Activated B cell treated with CpG ODN at 0.5 μM for 24 hours (primary cell): ENCODE measurements around the gene PLEKHO1. TPM values are rescaled to one million over a fixed set of nuclear protein-coding genes. Genes with fewer than 3 reads are reported as not detected.

Experiments used
- ATAC-seq: fragments of 200-7000 bp; cut with Tn5 transposase; one replicate; pipeline ENCODE4 v1.10.0; 2021; ENCODE audit warnings: low read depth, mild to moderate bottlenecking, moderate library complexity
- CTCF ChIA-PET: fragments of 350-600 bp; sonication (Branson Sonifier 250); formaldehyde crosslinking; loops from one replicate; lab custom pipeline; 2021; ENCODE audit warnings: antibody characterized with exemption; lab: Charles Lee
- POLR2A ChIA-PET: fragments of 350-600 bp; sonication (Branson Sonifier 250); formaldehyde crosslinking; loops from one replicate; lab custom pipeline; 2021; ENCODE audit warnings: antibody characterized with exemption; lab: Charles Lee
- DNase-seq: peaks from one replicate; pipeline ENCODE4 v3.0.0; 2022
- H3K27ac Mint-ChIP-seq: one replicate; pipeline ENCODE4 v1.8.0; 2020; ENCODE audit warnings: mixed read lengths
- H3K27me3 Mint-ChIP-seq: one replicate; pipeline ENCODE4 v1.8.0; 2021; ENCODE audit warnings: mixed read lengths
- H3K36me3 Mint-ChIP-seq: one replicate; pipeline ENCODE4 v1.8.0; 2021; ENCODE audit warnings: low read depth, mixed read lengths
- H3K4me1 Mint-ChIP-seq: one replicate; pipeline ENCODE4 v1.8.0; 2021; ENCODE audit warnings: mixed read lengths
- H3K4me3 Mint-ChIP-seq: one replicate; pipeline ENCODE4 v1.8.0; 2020; ENCODE audit warnings: mild to moderate bottlenecking, mixed read lengths
- H3K9me3 Mint-ChIP-seq: one replicate; pipeline ENCODE4 v1.8.0; 2020; ENCODE audit warnings: mixed read lengths
- intact Hi-C: fragments of 100-400 bp; cut with micrococcal nuclease; formaldehyde crosslinking; loops from one replicate; pipeline ENCODE4 v1.15.1; 2024
- total RNA-seq: library from RNA; stranded (reverse); gene quantifications from 2 replicates; pipeline ENCODE4 v1.2.3, GENCODE V29; 2022
- TF ChIP-seq, protein P1 (sequence below): fragments of 200-600 bp; IDR thresholded peaks from one replicate; pipeline ENCODE4 v1.8.0; 2022; ENCODE audit warnings: antibody characterized with exemption, mild to moderate bottlenecking

The PLEKHO1 gene
- total RNA-seq, 1 donor from 2014 or later: 208 TPM

GRCh38 chr1:150152182-150152536 is 2.4 kb downstream of the PLEKHO1 start:
- intact Hi-C loops: no loop called here
- H3K9me3 Mint-ChIP-seq: no peaks in the 10 kb centered on the region
- DNase-seq (no peak), ATAC-seq (no peak)
- H3K4me1 Mint-ChIP-seq: peaks cover 79% of the 10 kb centered on the region
- CTCF ChIA-PET: interaction anchor here (3.0 kb wide), 1 partner anchor 9 kb away, joined by 21 read pairs; no protein-coding TSS in a partner anchor
- TF ChIP-seq, protein P1, sequence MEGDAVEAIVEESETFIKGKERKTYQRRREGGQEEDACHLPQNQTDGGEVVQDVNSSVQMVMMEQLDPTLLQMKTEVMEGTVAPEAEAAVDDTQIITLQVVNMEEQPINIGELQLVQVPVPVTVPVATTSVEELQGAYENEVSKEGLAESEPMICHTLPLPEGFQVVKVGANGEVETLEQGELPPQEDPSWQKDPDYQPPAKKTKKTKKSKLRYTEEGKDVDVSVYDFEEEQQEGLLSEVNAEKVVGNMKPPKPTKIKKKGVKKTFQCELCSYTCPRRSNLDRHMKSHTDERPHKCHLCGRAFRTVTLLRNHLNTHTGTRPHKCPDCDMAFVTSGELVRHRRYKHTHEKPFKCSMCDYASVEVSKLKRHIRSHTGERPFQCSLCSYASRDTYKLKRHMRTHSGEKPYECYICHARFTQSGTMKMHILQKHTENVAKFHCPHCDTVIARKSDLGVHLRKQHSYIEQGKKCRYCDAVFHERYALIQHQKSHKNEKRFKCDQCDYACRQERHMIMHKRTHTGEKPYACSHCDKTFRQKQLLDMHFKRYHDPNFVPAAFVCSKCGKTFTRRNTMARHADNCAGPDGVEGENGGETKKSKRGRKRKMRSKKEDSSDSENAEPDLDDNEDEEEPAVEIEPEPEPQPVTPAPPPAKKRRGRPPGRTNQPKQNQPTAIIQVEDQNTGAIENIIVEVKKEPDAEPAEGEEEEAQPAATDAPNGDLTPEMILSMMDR: no peak
- H3K27me3 Mint-ChIP-seq: no peaks in the 10 kb centered on the region
- peak overlapping the region; percentile 96 for H3K27ac Mint-ChIP-seq
- H3K4me3 Mint-ChIP-seq: peak overlapping the region; percentile 97
- H3K36me3 Mint-ChIP-seq: peaks cover 67% of the 10 kb centered on the region
- POLR2A ChIA-PET: interaction anchor here (0.6 to 6.3 kb wide), 10 partner anchors 10 to 308 kb away, joined by 3 to 388 read pairs (median 5); a partner anchor contains a TSS

GRCh38 chr1:150152772-150153456 is 3.2 kb downstream of the PLEKHO1 start:
- no peaks in the 10 kb centered on the region for H3K27me3 Mint-ChIP-seq
- H3K27ac Mint-ChIP-seq: peak overlapping the region; percentile 80
- DNase-seq (no peak), ATAC-seq (no peak)
- H3K4me1 Mint-ChIP-seq: peaks cover 82% of the 10 kb centered on the region
- H3K4me3 Mint-ChIP-seq: peak overlapping the region; percentile 64
- ChIA-PET CTCF (interaction anchor here (0.7 to 0.9 kb wide), 2 partner anchors 9 to 35 kb away, joined by 3 to 4 read pairs; no protein-coding TSS in a partner anchor), POLR2A (interaction anchor here (0.7 to 6.3 kb wide), 4 partner anchors 9 to 309 kb away, joined by 3 to 388 read pairs (median 5); partner anchors contain the start of gene CA14)
- intact Hi-C loops: no loop called here
- TF ChIP-seq, protein P1: no peak
- no peaks in the 10 kb centered on the region for H3K9me3 Mint-ChIP-seq
- H3K36me3 Mint-ChIP-seq: peaks cover 75% of the 10 kb centered on the region

GRCh38 chr1:150154143-150154542 is 4.4 kb downstream of the PLEKHO1 start:
- intact Hi-C loops: no loop called here
- peaks cover 82% of the 10 kb centered on the region for H3K4me1 Mint-ChIP-seq
- ChIA-PET POLR2A (interaction anchor here (2.1 to 6.3 kb wide), 2 partner anchors 8 to 81 kb away, joined by 6 to 388 read pairs; no protein-coding TSS in a partner anchor), CTCF (no interaction called here)
- ATAC-seq: no peak
- no peak for DNase-seq
- peaks cover 86% of the 10 kb centered on the region for H3K36me3 Mint-ChIP-seq
- peak overlapping the region; percentile 71 for H3K27ac Mint-ChIP-seq
- TF ChIP-seq, protein P1: no peak
- no peaks in the 10 kb centered on the region for H3K27me3 Mint-ChIP-seq
- no peak overlapping the region for H3K4me3 Mint-ChIP-seq
- no peaks in the 10 kb centered on the region for H3K9me3 Mint-ChIP-seq

- Mint-ChIP-seq H3K4me1 (peaks cover 94% of the 10 kb centered on the region), H3K27me3 (no peaks in the 10 kb centered on the region), H3K36me3 (peaks cover 94% of the 10 kb centered on the region), H3K9me3 (no peaks in the 10 kb centered on the region), H3K4me3 (no peak overlapping the region), H3K27ac (peak overlapping the region; percentile 71)
- ATAC-seq: no peak
- TF ChIP-seq, protein P1: no peak
- DNase-seq: no peak
- ChIA-PET CTCF (interaction anchor here (0.8 to 1.4 kb wide), 3 partner anchors 10 to 82 kb away, joined by 3 to 6 read pairs (median 4); no protein-coding TSS in a partner anchor), POLR2A (interaction anchor here (1.1 to 2.1 kb wide), 5 partner anchors 9 to 87 kb away, joined by 3 to 10 read pairs (median 4); partner anchors contain the start of gene VPS45)
- intact Hi-C loops: no loop called here
Observed at GRCh38 chr1:150155413-150156071, 5.8 kb downstream of the PLEKHO1 start.
